H9 (cell line): Measurements from ENCODE around the gene KIF5C. TPM values are rescaled to one million over a fixed set of nuclear protein-coding genes. Genes with fewer than 3 reads are reported as not detected.

Experiments
- DNase-seq: peaks from one replicate; pipeline ENCODE4 v3.0.0-alpha.2; 2017
- H2AFZ ChIP-seq: one replicate; pipeline ENCODE4 v1.6.1; 2013; ENCODE audit warnings: mild to moderate bottlenecking, low read length, control low read depth, moderate library complexity
- H2AK5ac ChIP-seq: 2 replicates; pipeline ENCODE4 v1.6.1; 2013; ENCODE audit warnings: low read length, control low read depth, mixed read lengths; ENCODE audit not compliant: insufficient read length
- H2BK120ac ChIP-seq: one replicate; pipeline ENCODE4 v1.6.1; 2013; ENCODE audit warnings: low read depth, mild to moderate bottlenecking, low read length, control low read depth, inconsistent platforms; ENCODE audit not compliant: poor library complexity, severe bottlenecking
- H2BK12ac ChIP-seq: 2 replicates; pipeline ENCODE4 v1.6.1; 2013; ENCODE audit warnings: low read length, control low read depth, mixed read lengths, low read depth; ENCODE audit not compliant: insufficient read length
- H2BK15ac ChIP-seq: 2 replicates; pipeline ENCODE4 v1.6.1; 2013; ENCODE audit warnings: low read depth, low read length, control low read depth
- H2BK20ac ChIP-seq: one replicate; pipeline ENCODE4 v1.6.1; 2013; ENCODE audit warnings: low read depth, mild to moderate bottlenecking, low read length, control low read depth, inconsistent platforms; ENCODE audit not compliant: poor library complexity, severe bottlenecking
- H2BK5ac ChIP-seq: 2 replicates; pipeline ENCODE4 v1.6.1; 2013; ENCODE audit warnings: low read length, control low read depth, mixed read lengths; ENCODE audit not compliant: insufficient read length
- H3K14ac ChIP-seq: 2 replicates; pipeline ENCODE4 v1.6.1; 2013; ENCODE audit warnings: low read length, control low read depth; ENCODE audit not compliant: insufficient read depth
- H3K18ac ChIP-seq: 2 replicates; pipeline ENCODE4 v1.6.1; 2013; ENCODE audit warnings: low read depth, mild to moderate bottlenecking, mixed read lengths, low read length, control low read depth; ENCODE audit not compliant: insufficient read length
- H3K23ac ChIP-seq: 2 replicates; pipeline ENCODE4 v1.6.1; 2013; ENCODE audit warnings: low read length, control low read depth, mixed read lengths, low read depth; ENCODE audit not compliant: insufficient read length
- H3K23me2 ChIP-seq: 2 replicates; pipeline ENCODE4 v1.6.1; 2013; ENCODE audit warnings: low read depth, mild to moderate bottlenecking, mixed read lengths, low read length, control low read depth; ENCODE audit not compliant: insufficient read length, poor library complexity, severe bottlenecking
- H3K27ac ChIP-seq: 2 replicates; pipeline ENCODE4 v1.5.1; 2013; ENCODE audit warnings: low read length, control low read depth, mixed read lengths, low read depth; ENCODE audit not compliant: insufficient read length
- H3K27me3 ChIP-seq: 2 replicates; pipeline ENCODE4 v1.6.1; 2013; ENCODE audit warnings: low read length, control low read depth, inconsistent platforms; ENCODE audit not compliant: insufficient read depth
- H3K4ac ChIP-seq: 2 replicates; pipeline ENCODE4 v1.6.1; 2013; ENCODE audit warnings: low read depth, mild to moderate bottlenecking, control low read depth, inconsistent platforms, low read length, moderate library complexity
- H3K4me1 ChIP-seq: 2 replicates; pipeline ENCODE4 v1.6.1; 2013; ENCODE audit warnings: low read length, control low read depth, inconsistent platforms; ENCODE audit not compliant: insufficient read depth
- H3K4me2 ChIP-seq: 2 replicates; pipeline ENCODE4 v1.6.1; 2013; ENCODE audit warnings: low read length, control low read depth, mixed read lengths; ENCODE audit not compliant: insufficient read length, insufficient read depth
- H3K56ac ChIP-seq: 2 replicates; pipeline ENCODE4 v1.6.1; 2013; ENCODE audit warnings: low read depth, mild to moderate bottlenecking, mixed read lengths, low read length, control low read depth; ENCODE audit not compliant: insufficient read length
- H3K79me1 ChIP-seq: 2 replicates; pipeline ENCODE4 v1.6.1; 2013; ENCODE audit warnings: low read depth, mild to moderate bottlenecking, moderate library complexity, low read length, control low read depth, inconsistent platforms; ENCODE audit not compliant: insufficient read depth, poor library complexity, severe bottlenecking
- H3K79me2 ChIP-seq: 2 replicates; pipeline ENCODE4 v1.6.1; 2013; ENCODE audit warnings: low read length, control low read depth, inconsistent platforms; ENCODE audit not compliant: insufficient read depth
- H3K9ac ChIP-seq: 2 replicates; pipeline ENCODE4 v1.6.1; 2013; ENCODE audit warnings: low read length, control low read depth, mixed read lengths; ENCODE audit not compliant: insufficient read length; ENCODE audit errors: extremely low read depth
- H3K9me3 ChIP-seq: one replicate; pipeline ENCODE4 v1.6.1; 2013; ENCODE audit warnings: low read depth, low read length, inconsistent platforms; ENCODE audit not compliant: control insufficient read depth
- H3T11ph ChIP-seq: one replicate; pipeline ENCODE4 v1.6.1; 2013; ENCODE audit warnings: mild to moderate bottlenecking, low read length, control low read depth, inconsistent platforms
- H4K20me1 ChIP-seq: one replicate; pipeline ENCODE4 v1.6.1; 2013; ENCODE audit not compliant: control insufficient read depth, insufficient read length, insufficient read depth
- H4K5ac ChIP-seq: 2 replicates; pipeline ENCODE4 v1.6.1; 2013; ENCODE audit warnings: low read depth, mild to moderate bottlenecking, mixed read lengths, low read length, control low read depth; ENCODE audit not compliant: insufficient read length
- H4K8ac ChIP-seq: replicated peaks from 2 replicates; pipeline ENCODE4 v1.6.1; 2013; ENCODE audit warnings: low read length, control low read depth, mixed read lengths, low read depth; ENCODE audit not compliant: insufficient read length
- H4K91ac ChIP-seq: 2 replicates; pipeline ENCODE4 v1.6.1; 2013; ENCODE audit warnings: low read depth, mild to moderate bottlenecking, moderate library complexity, mixed read lengths, low read length, control low read depth; ENCODE audit not compliant: insufficient read length
- H3K27ac Mint-ChIP-seq, 3 experiments: 2 replicates in 2 of 3; 3 replicates in 1 of 3; pipeline ENCODE4 v1.8.0; 2020 to 2021; ENCODE audit warnings: mixed read lengths in 3 of 3, mild to moderate bottlenecking in 1 of 3, moderate library complexity in 1 of 3
- H3K27me3 Mint-ChIP-seq: 2 replicates; pipeline ENCODE4 v1.8.0; 2021; ENCODE audit warnings: low read depth, mild to moderate bottlenecking, moderate library complexity, mixed read lengths
- H3K36me3 Mint-ChIP-seq, 3 experiments: 2 replicates in 2 of 3; 3 replicates in 1 of 3; pipeline ENCODE4 v1.8.0; 2020 to 2021; ENCODE audit warnings: low read depth in 3 of 3, mixed read lengths in 3 of 3; ENCODE audit not compliant: insufficient read depth in 1 of 3
- H3K4me1 Mint-ChIP-seq, 2 experiments: 2 replicates each; pipeline ENCODE4 v1.8.0; 2020; ENCODE audit warnings: mixed read lengths in 2 of 2
- H3K4me3 Mint-ChIP-seq, 2 experiments: 2 replicates in 1 of 2; 3 replicates in 1 of 2; pipeline ENCODE4 v1.8.0; 2020 to 2021; ENCODE audit warnings: mild to moderate bottlenecking in 2 of 2, mixed read lengths in 2 of 2, moderate library complexity in 1 of 2
- H3K9me3 Mint-ChIP-seq, 2 experiments: 2 replicates in 1 of 2; 3 replicates in 1 of 2; pipeline ENCODE4 v1.8.0; 2020; ENCODE audit warnings: mild to moderate bottlenecking in 2 of 2, mixed read lengths in 2 of 2, moderate library complexity in 1 of 2
- CTCF ChIP-seq: fragments of 200-600 bp; sonication (generic); conservative IDR thresholded peaks from 3 replicates; pipeline ENCODE4 v1.8.0; 2021; ENCODE audit warnings: antibody characterized with exemption, mild to moderate bottlenecking
- WGBS: extraction: QIAGEN DNeasy Blood & Tissue Kit; methylation state at CpG from one replicate; pipeline ENCODE4 v1.1.7; 2013; ENCODE audit warnings: missing lambda C conversion rate, low lambda C conversion rate, mixed read lengths; ENCODE audit not compliant: insufficient read length; ENCODE audit errors: extremely low coverage; 5-methylcytosine and 5-hydroxymethylcytosine counted together
- total RNA-seq: library from RNA; stranded (reverse); gene quantifications from 2 replicates; pipeline ENCODE4 v1.2.1, GENCODE V29; 2021

KIF5C gene
- total RNA-seq, 1 experiment from 2014 or later, result 52.9 TPM

DNA sequence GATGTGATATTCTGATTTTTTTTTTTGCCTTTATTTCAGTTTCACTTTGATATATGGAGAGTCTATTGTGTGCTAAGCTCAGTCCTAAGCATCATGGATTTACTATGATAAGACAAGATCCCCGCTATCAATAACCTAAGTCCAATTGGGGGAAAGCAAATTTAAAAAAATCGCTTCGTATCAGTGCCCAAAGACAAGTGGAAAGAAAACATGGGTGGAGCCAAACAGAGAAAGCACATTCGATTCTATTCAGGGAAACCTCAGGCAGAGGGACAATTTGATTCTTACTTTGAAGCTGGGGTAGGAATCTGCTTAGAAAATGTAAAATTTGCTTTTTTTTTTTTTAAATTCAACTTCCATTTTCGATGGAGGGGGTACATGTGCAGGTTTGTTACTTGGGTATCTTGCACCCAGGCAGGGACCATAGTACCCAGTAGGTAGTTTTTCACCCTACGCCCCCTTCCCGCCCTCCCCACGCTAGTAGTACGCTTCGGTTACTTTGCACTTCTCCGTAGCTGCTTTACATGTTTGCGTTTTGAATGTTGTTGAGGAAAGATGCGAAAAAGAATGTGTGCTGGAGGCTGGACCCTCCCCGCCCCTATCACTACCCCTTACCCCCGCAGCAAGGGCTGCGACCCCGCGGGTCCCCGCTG is 12.4 kb downstream of the KIF5C start:
- H3K23me2 ChIP-seq, result peaks cover 12% of the 10 kb centered on the region
- no peak overlapping the region for H4K91ac ChIP-seq
- H2BK12ac ChIP-seq, result no peak overlapping the region
- no peaks in the 10 kb centered on the region for H4K20me1 ChIP-seq
- H3K4me1 ChIP-seq, result peaks cover 5% of the 10 kb centered on the region; the same call in 1 of the 2 replicates
- peak overlapping the region; percentile 61 for H3K4me2 ChIP-seq
- no peak overlapping the region for H3K56ac ChIP-seq
- Mint-ChIP-seq H3K4me1 (peaks cover 28 to 31% of the 10 kb centered on the region in 2 experiments), H3K27me3 (no peaks in the 10 kb centered on the region), H3K27ac (no peak overlapping the region), H3K4me3 (peak overlapping the region; percentile 69 to 84), H3K9me3 (peaks cover 6 to 10% of the 10 kb centered on the region in 2 experiments; a peak in 4 of 5 replicates), H3K36me3 (peaks cover 9 to 20% (median 13%) of the 10 kb centered on the region in 3 experiments)
- TF ChIP-seq CTCF, result no peak
- no peaks in the 10 kb centered on the region for H3K27me3 ChIP-seq
- H2AK5ac ChIP-seq, result no peak overlapping the region
- H4K5ac ChIP-seq, result no peak overlapping the region
- peaks cover 4% of the 10 kb centered on the region; the same call in 1 of the 2 replicates for H3K79me2 ChIP-seq
- H3K79me1 ChIP-seq, result peaks cover 6% of the 10 kb centered on the region
- H3K23ac ChIP-seq, result no peak overlapping the region
- WGBS, result no CpG with 5 or more reads among the region's 19 CpGs
- no peak overlapping the region for H4K8ac ChIP-seq
- H2AFZ ChIP-seq, result no peak overlapping the region
- no peak overlapping the region for H3K27ac ChIP-seq
- DNase-seq, result no peak
- H3K14ac ChIP-seq, result peak overlapping the region; percentile 74
- H2BK120ac ChIP-seq, result no peak overlapping the region
- peak overlapping the region; percentile 38 for H3K9ac ChIP-seq
- no peak overlapping the region for H2BK15ac ChIP-seq
- no peak overlapping the region for H3K4ac ChIP-seq
- H2BK20ac ChIP-seq, result no peak overlapping the region
- H2BK5ac ChIP-seq, result no peak overlapping the region
- H3T11ph ChIP-seq, result no peak overlapping the region
- peaks cover 3% of the 10 kb centered on the region for H3K9me3 ChIP-seq
- peak overlapping the region; percentile 56 for H3K18ac ChIP-seq
